HL-60 (cell line): Measurements from ENCODE around the gene AP1AR.

ENCODE experiments used
- DNase-seq, 2 experiments: peaks; one replicate each; pipeline ENCODE4 v3.0.0-alpha.2; 2010 to 2020; ENCODE audit warnings: low read depth in 1 of 2, low spot score in 1 of 2
- H3K27ac ChIP-seq: fragments of 250-450 bp; sonication (Bioruptor Pico); replicated peaks from 2 replicates; pipeline ENCODE4 v1.5.1; 2020; ENCODE audit warnings: mild to moderate bottlenecking, moderate library complexity
- H3K27me3 ChIP-seq: fragments of 250-450 bp; sonication (Bioruptor Pico); 2 replicates; pipeline ENCODE4 v1.5.1; 2021; ENCODE audit warnings: mild to moderate bottlenecking, moderate library complexity; ENCODE audit not compliant: insufficient read depth, poor library complexity, severe bottlenecking
- H3K4me3 ChIP-seq: replicated peaks from 2 replicates; pipeline ENCODE4 v1.5.1; 2011; ENCODE audit warnings: mild to moderate bottlenecking, control low read depth, low read length; ENCODE audit not compliant: insufficient read depth
- CTCF ChIP-seq: IDR thresholded peaks from one replicate; pipeline ENCODE4 v1.5.1; 2011; ENCODE audit warnings: low read length, control low read depth, inconsistent platforms; ENCODE audit not compliant: insufficient read depth
- GABPA ChIP-seq: IDR thresholded peaks from 2 replicates; pipeline ENCODE4 v1.6.1; 2012; ENCODE audit warnings: low read depth
- POLR2AphosphoS5 ChIP-seq: IDR thresholded peaks from 2 replicates; pipeline ENCODE4 v1.6.1; 2012; ENCODE audit warnings: low read depth
- REST ChIP-seq: IDR thresholded peaks from 2 replicates; pipeline ENCODE4 v1.6.1; 2012; ENCODE audit warnings: low read depth; ENCODE audit not compliant: insufficient replicate concordance
- SPI1 ChIP-seq: IDR thresholded peaks from 2 replicates; pipeline ENCODE4 v1.6.1; 2012; ENCODE audit warnings: low read depth, mild to moderate bottlenecking, borderline replicate concordance

The AP1AR gene

GRCh38 chr4:112274959-112275358 is 43.4 kb downstream of the AP1AR start:
- no peak for DNase-seq
- no peak for TF ChIP-seq CTCF
- no peak for TF ChIP-seq POLR2AphosphoS5
- no peak for TF ChIP-seq GABPA
- TF ChIP-seq REST, result no peak
- TF ChIP-seq SPI1, result no peak
- Histone ChIP-seq H3K27ac (no peak overlapping the region), H3K4me3 (no peak overlapping the region), H3K27me3 (no peaks in the 10 kb centered on the region)

GRCh38 chr4:112276113-112276512 is 44.5 kb downstream of the AP1AR start:
- no peak overlapping the region for H3K4me3 ChIP-seq
- no peaks in the 10 kb centered on the region for H3K27me3 ChIP-seq
- H3K27ac ChIP-seq, result no peak overlapping the region
- no peak for DNase-seq
- TF ChIP-seq POLR2AphosphoS5, result no peak
- TF ChIP-seq CTCF, result no peak
- no peak for TF ChIP-seq GABPA
- no peak for TF ChIP-seq REST
- TF ChIP-seq SPI1, result no peak

- TF ChIP-seq SPI1, result no peak
- TF ChIP-seq CTCF, result no peak
- no peak for TF ChIP-seq REST
- TF ChIP-seq GABPA, result no peak
- TF ChIP-seq POLR2AphosphoS5, result no peak
- H3K27ac ChIP-seq, result no peak overlapping the region
- no peaks in the 10 kb centered on the region for H3K27me3 ChIP-seq
- no peak for DNase-seq
- H3K4me3 ChIP-seq, result no peak overlapping the region
Observed at GRCh38 chr4:112277220-112277619, 45.6 kb downstream of the AP1AR start.
